Right renal cortex interstitium (tissue), 3 donors: ENCODE results near the gene CLSTN1. TPM values are rescaled to one million over a fixed set of nuclear protein-coding genes. Genes with fewer than 3 reads are reported as not detected.

Experiments
- DNase-seq, 3 donors: peaks; one replicate each; pipeline ENCODE4 v3.0.0-alpha.2; 2013; ENCODE audit warnings: low read depth in 3 of 3, low spot score in 2 of 3
- polyA plus RNA-seq, 3 donors: library from polyadenylated mRNA; unstranded; fragments of 120-200 nt; gene quantifications; one replicate each; pipeline ENCODE4 v1.2.1, GENCODE V29; 2013; ENCODE audit not compliant: insufficient read length in 3 of 3

CLSTN1 gene
- polyA plus RNA-seq, 3 donors: 127 to 142 (median 137) TPM

GRCh38 chr1:9689011-9689706, 134.6 kb downstream of the CLSTN1 start:
- peak in 1 of 3 donors; percentile 45 for DNase-seq

- no peak for DNase-seq
These were observed 135.2 kb downstream of the CLSTN1 start for GRCh38 chr1:9688599-9688998.

GRCh38 chr1:9687874-9688582, 135.7 kb downstream of the CLSTN1 start:
- DNase-seq: no peak

DNA sequence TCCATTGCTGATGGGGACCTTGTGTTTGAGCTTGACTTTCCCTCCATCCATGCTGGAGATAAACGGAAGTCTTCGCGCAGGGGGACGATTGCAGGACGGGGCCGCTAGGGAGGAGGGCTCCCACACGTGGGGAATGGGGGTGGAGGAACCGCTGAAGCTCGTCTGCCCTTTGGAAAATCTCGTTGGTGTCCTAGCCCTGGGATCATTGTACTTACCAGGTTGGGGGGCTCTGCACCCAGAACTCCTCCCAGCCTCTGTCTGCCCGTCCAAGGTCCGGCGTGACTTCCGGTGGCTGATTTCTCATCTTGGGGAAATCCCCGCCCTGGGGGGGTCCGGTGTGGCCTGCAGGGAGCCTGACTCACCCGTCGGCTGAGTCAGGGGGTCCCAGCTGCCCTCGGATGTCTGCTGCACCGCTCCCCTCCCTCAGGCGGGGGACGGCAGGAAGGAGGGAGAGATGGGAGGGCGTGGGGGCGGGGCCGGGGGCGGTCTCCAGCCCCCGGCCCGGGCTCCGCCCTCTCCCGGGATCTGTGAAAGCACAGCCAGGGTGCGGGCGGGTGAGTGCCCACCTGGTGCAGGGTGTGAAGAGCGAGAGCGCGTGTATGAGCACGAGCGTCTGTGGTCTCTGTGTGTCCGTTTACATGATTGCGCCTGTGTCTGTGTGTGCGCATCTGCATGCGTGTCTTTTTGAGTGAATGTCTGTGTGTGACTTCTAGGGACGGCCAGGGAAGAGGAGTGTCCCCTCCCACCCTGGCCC, 136.5 kb downstream of the CLSTN1 start:
- DNase-seq: peak in 1 of 3 donors; percentile 56

DNA sequence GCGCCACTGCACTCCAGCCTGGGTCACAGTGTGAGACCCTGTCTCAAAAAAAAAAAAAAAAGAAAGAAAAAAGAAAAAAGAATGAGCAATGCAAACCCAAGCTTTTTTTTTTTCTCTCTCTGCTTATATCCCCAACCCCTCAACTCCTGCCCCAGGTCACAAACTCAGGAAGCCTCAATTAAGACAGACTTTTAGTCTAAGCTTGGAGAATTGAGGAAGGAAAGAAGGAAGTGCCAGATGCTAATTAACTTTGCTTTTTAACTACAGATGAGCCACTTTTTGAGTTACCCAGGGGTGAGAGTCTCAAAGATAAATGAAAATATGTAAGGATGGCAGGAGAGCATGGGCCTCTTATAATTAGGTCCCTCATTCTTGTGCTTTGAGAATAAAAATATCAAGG, 139.0 kb downstream of the CLSTN1 start:
- DNase-seq: no peak

GRCh38 chr1:9680828-9681227, 142.9 kb downstream of the CLSTN1 start:
- no peak for DNase-seq

- no peak for DNase-seq
These were observed 143.7 kb downstream of the CLSTN1 start for GRCh38 chr1:9680091-9680490.

Other genes starting within 250 kb of the CLSTN1 start
- 10 to 100 TPM; 11.6 to 12.5 (median 11.8) TPM for gene TMEM201, start 235.1 kb downstream of the CLSTN1 start, polyA plus RNA-seq
- 1 to 10 TPM; 5.5 to 6.9 (median 5.9) TPM for gene PIK3CD, start 172.2 kb downstream of the CLSTN1 start, polyA plus RNA-seq
- 10 to 100 TPM; 29.9 to 31.4 (median 30.9) TPM for gene CTNNBIP1, start 86.3 kb upstream of the CLSTN1 start, polyA plus RNA-seq
- gene LZIC, start 119.4 kb upstream of the CLSTN1 start, polyA plus RNA-seq: 10 to 100 TPM; 73.3 to 80.5 (median 75.9) TPM
- gene NMNAT1, start 119.5 kb upstream of the CLSTN1 start, polyA plus RNA-seq: 10 to 100 TPM; 23.0 to 24.0 (median 23.0) TPM
- 10 to 100 TPM; 29.2 to 33.2 (median 31.0) TPM for gene RBP7, start 173.3 kb upstream of the CLSTN1 start, polyA plus RNA-seq
- 10 to 100 TPM; 45.5 to 51.3 (median 49.9) TPM for gene UBE4B, start 209.0 kb upstream of the CLSTN1 start, polyA plus RNA-seq